ENCODE results near the gene RAD51B. TPM values are rescaled to one million over a fixed set of nuclear protein-coding genes. Genes with fewer than 3 reads are reported as not detected.

RAD51B gene
- polyA plus RNA-seq, 3 donors = 3.6 to 11.6 (median 9.4) TPM

DNA sequence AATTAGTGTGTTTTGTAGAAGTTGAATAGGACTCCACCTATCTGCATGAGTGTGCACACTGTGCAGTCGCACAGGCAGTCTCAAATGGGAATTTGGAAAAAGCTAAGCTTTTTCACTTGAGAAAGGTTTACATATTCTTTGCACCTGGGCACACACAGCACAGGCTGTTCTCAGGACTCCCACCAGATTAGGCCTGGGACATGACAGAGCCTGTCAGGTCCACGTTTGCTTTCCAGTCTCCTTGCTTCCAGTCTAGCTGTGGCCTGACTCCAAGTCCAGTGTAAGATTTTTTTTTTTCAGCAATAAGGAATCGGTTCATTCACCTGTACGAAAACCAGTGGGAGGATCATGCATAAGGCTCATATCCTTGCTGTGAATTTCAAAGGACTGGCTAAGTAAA lies 792.0 kb downstream of the RAD51B start:
- Mint-ChIP-seq H3K27me3 (ENCODE audit: low read depth in 3 of 3) (peaks cover 0 to 2% (median 2%) of the 10 kb centered on the region in 3 donors), H3K36me3 (peaks cover 2 to 6% of the 10 kb centered on the region in 2 donors), H3K9me3 (peaks cover 17 to 38% (median 35%) of the 10 kb centered on the region in 7 donors), H3K4me1 (peaks cover 9% of the 10 kb centered on the region), H3K4me3 (no peak overlapping the region), H3K27ac (no peak overlapping the region)
- 90% methylated on average over 2 of the region's 4 CpGs for WGBS (ENCODE audit: insufficient coverage)
- Histone ChIP-seq H3K27me3 (ENCODE audit: control insufficient read depth in 2 of 2, insufficient read depth in 2 of 2, low read length in 2 of 2) (no peaks in the 10 kb centered on the region), H3K4me1 (ENCODE audit: control insufficient read depth in 1 of 2, insufficient read depth in 2 of 2, low read length in 2 of 2) (peaks cover 41 to 52% of the 10 kb centered on the region in 2 donors), H3K9ac (ENCODE audit: insufficient read depth, low read length, poor library complexity, severe bottlenecking) (no peak overlapping the region), H3K36me3 (replicated peaks in 1 of 2; ENCODE audit: control insufficient read depth in 1 of 2, insufficient read depth in 2 of 2, low read length in 2 of 2) (no peaks in the 10 kb centered on the region), H2AFZ (ENCODE audit: insufficient read depth, low read depth, low read length, poor library complexity, severe bottlenecking) (no peak overlapping the region), H3K79me2 (ENCODE audit: insufficient read depth, low read length) (no peaks in the 10 kb centered on the region), H3K4me2 (replicated peaks; ENCODE audit: extremely low read depth, low read length, poor library complexity, severe bottlenecking) (no peak overlapping the region), H4K20me1 (ENCODE audit: insufficient read depth, low read length) (no peaks in the 10 kb centered on the region), H3K4me3 (replicated peaks in 1 of 3; ENCODE audit: low read depth in 2 of 3, low read length in 3 of 3) (no peak overlapping the region), H3K9me3 (replicated peaks in 1 of 2; ENCODE audit: control insufficient read depth in 1 of 2, insufficient read depth in 1 of 2, low read length in 2 of 2) (peaks cover 23 to 32% of the 10 kb centered on the region in 2 donors), H3K27ac (ENCODE audit: low read depth in 1 of 2, low read length in 2 of 2) (no peak overlapping the region)
- DNase-seq = no peak
- TF ChIP-seq CTCF (IDR thresholded peaks at IDR 0.05) = no peak
- intact Hi-C loops (cut with micrococcal nuclease) = loop anchor here (5.0 to 10.0 kb wide), 2 partner anchors 36 to 47 kb away; no protein-coding TSS in a partner anchor

DNA sequence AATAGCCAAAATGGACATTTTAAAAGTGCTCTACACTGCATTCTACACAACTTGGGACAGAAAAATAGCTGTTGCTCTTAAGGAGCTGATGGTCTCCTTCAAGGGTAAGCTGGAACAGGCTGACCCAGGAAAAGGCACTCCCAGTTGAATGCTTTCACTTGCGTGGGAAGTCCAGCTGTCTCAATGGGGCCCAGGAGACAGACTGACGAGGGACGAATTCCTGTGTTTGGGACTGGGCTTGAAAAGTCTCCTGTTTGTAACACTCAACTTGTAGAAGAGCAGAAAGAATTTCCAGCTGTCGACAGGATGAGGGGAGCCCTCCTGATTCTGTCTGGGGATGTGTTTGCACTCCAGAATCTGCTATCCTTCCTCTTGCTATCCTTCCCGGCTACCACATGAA lies 792.5 kb downstream of the RAD51B start:
- peaks cover 9% of the 10 kb centered on the region for H3K4me1 Mint-ChIP-seq
- Histone ChIP-seq H3K9me3 (replicated peaks in 1 of 2; ENCODE audit: control insufficient read depth in 1 of 2, insufficient read depth in 1 of 2, low read length in 2 of 2) (peaks cover 23 to 36% of the 10 kb centered on the region in 2 donors), H3K36me3 (replicated peaks in 1 of 2; ENCODE audit: control insufficient read depth in 1 of 2, insufficient read depth in 2 of 2, low read length in 2 of 2) (no peaks in the 10 kb centered on the region), H3K27ac (ENCODE audit: low read depth in 1 of 2, low read length in 2 of 2) (no peak overlapping the region), H3K27me3 (ENCODE audit: control insufficient read depth in 2 of 2, insufficient read depth in 2 of 2, low read length in 2 of 2) (no peaks in the 10 kb centered on the region), H3K4me3 (replicated peaks in 1 of 3; ENCODE audit: low read depth in 2 of 3, low read length in 3 of 3) (no peak overlapping the region), H3K4me2 (replicated peaks; ENCODE audit: extremely low read depth, low read length, poor library complexity, severe bottlenecking) (no peak overlapping the region), H2AFZ (ENCODE audit: insufficient read depth, low read depth, low read length, poor library complexity, severe bottlenecking) (no peak overlapping the region), H3K9ac (ENCODE audit: insufficient read depth, low read length, poor library complexity, severe bottlenecking) (no peak overlapping the region), H3K79me2 (ENCODE audit: insufficient read depth, low read length) (no peaks in the 10 kb centered on the region), H3K4me1 (ENCODE audit: control insufficient read depth in 1 of 2, insufficient read depth in 2 of 2, low read length in 2 of 2) (peaks cover 36 to 48% of the 10 kb centered on the region in 2 donors), H4K20me1 (ENCODE audit: insufficient read depth, low read length) (no peaks in the 10 kb centered on the region)
- H3K4me3 Mint-ChIP-seq = no peak overlapping the region
- 100% methylated on average over 2 of the region's 5 CpGs for WGBS (ENCODE audit: insufficient coverage)
- peaks cover 2 to 6% of the 10 kb centered on the region in 2 donors for H3K36me3 Mint-ChIP-seq
- H3K27ac Mint-ChIP-seq = no peak overlapping the region
- intact Hi-C loops (cut with micrococcal nuclease) = loop anchor here (5.0 to 10.0 kb wide), 2 partner anchors 35 to 47 kb away; no protein-coding TSS in a partner anchor
- no peak for DNase-seq
- peaks cover 21 to 42% (median 39%) of the 10 kb centered on the region in 7 donors for H3K9me3 Mint-ChIP-seq
- peaks cover 0 to 2% (median 2%) of the 10 kb centered on the region in 3 donors for H3K27me3 Mint-ChIP-seq (ENCODE audit: low read depth in 3 of 3)
- no peak for TF ChIP-seq CTCF (IDR thresholded peaks at IDR 0.05)
